ENCODE results near the gene KCTD18.

The KCTD18 gene

GRCh38 chr2:200509612-200510433 is at the start of gene KCTD18:
TSS of gene KCTD18 (minus strand) at chr2:200510068. CDS start at chr2:200507016, 3,052 bp downstream.
- peak; percentile 93 to 94 for DNase-seq

GRCh38 chr2:200540793-200541192 is 30.9 kb upstream of the KCTD18 start:
- no peak for DNase-seq

GRCh38 chr2:200538139-200538538 is 28.3 kb upstream of the KCTD18 start:
- no peak for DNase-seq

GRCh38 chr2:200534572-200534971 is 24.7 kb upstream of the KCTD18 start:
- no peak for DNase-seq

- no peak for DNase-seq
These were observed 23.9 kb upstream of the KCTD18 start for GRCh38 chr2:200533754-200534153.

- no peak for DNase-seq
These were observed 18.4 kb upstream of the KCTD18 start for GRCh38 chr2:200528228-200528627.

GRCh38 chr2:200525882-200526651 is 16.2 kb upstream of the KCTD18 start, which contains the start of gene SGO2:
TSS of gene SGO2 (plus strand) at chr2:200526207. CDS start at chr2:200532976, 6,769 bp downstream.
- peak; percentile 96 to 98 for DNase-seq

GRCh38 chr2:200525551-200525881 is 15.6 kb upstream of the KCTD18 start:
- no peak for DNase-seq

- DNase-seq, result no peak
These were observed 15.2 kb upstream of the KCTD18 start for GRCh38 chr2:200525066-200525465.

- DNase-seq, result no peak
These were observed 13.7 kb upstream of the KCTD18 start for GRCh38 chr2:200523604-200524003.

GRCh38 chr2:200523158-200523557 is 13.3 kb upstream of the KCTD18 start:
- no peak for DNase-seq

- no peak for DNase-seq
These were observed 5.3 kb upstream of the KCTD18 start for GRCh38 chr2:200515155-200515554.

GRCh38 chr2:200509235-200509611 is 645 bp downstream of the KCTD18 start:
- DNase-seq, result peak in 1 of 2 experiments; percentile 36

GRCh38 chr2:200507179-200507578 is 2.7 kb downstream of the KCTD18 start:
- DNase-seq, result no peak

GRCh38 chr2:200506679-200507078 is 3.2 kb downstream of the KCTD18 start:
- DNase-seq, result no peak

GRCh38 chr2:200502196-200502595 is 7.7 kb downstream of the KCTD18 start:
- DNase-seq, result no peak

GRCh38 chr2:200498402-200499162 is 11.3 kb downstream of the KCTD18 start:
- DNase-seq, result no peak

- DNase-seq, result no peak
These were observed 13.2 kb downstream of the KCTD18 start for GRCh38 chr2:200496696-200497095.

GRCh38 chr2:200494048-200494447 is 15.8 kb downstream of the KCTD18 start:
- DNase-seq, result no peak

- no peak for DNase-seq
These were observed 17.2 kb downstream of the KCTD18 start for GRCh38 chr2:200492656-200493055.

GRCh38 chr2:200490001-200490400 is 19.9 kb downstream of the KCTD18 start:
- DNase-seq, result no peak

GRCh38 chr2:200488169-200488568 is 21.7 kb downstream of the KCTD18 start:
- no peak for DNase-seq

- DNase-seq, result no peak
These were observed 23.3 kb downstream of the KCTD18 start for GRCh38 chr2:200486529-200486928.

Measured in activated T-cell treated with anti-CD3 and anti-CD28 coated beads, Interleukin-2, amount 50 U/mL, for 48 hours (primary cell).